GM20000 (cell line): ENCODE measurements around the gene PNCK.

ENCODE experiments used
- DNase-seq: peaks from one replicate; pipeline ENCODE4 v3.0.0; 2012; ENCODE audit warnings: low spot score
- TF ChIP-seq, protein P1 (sequence below): IDR thresholded peaks from 2 replicates; pipeline ENCODE4 v1.5.1; 2012; ENCODE audit warnings: mild to moderate bottlenecking, control low read depth; ENCODE audit errors: extremely low read depth, missing control alignments

The PNCK gene

DNA sequence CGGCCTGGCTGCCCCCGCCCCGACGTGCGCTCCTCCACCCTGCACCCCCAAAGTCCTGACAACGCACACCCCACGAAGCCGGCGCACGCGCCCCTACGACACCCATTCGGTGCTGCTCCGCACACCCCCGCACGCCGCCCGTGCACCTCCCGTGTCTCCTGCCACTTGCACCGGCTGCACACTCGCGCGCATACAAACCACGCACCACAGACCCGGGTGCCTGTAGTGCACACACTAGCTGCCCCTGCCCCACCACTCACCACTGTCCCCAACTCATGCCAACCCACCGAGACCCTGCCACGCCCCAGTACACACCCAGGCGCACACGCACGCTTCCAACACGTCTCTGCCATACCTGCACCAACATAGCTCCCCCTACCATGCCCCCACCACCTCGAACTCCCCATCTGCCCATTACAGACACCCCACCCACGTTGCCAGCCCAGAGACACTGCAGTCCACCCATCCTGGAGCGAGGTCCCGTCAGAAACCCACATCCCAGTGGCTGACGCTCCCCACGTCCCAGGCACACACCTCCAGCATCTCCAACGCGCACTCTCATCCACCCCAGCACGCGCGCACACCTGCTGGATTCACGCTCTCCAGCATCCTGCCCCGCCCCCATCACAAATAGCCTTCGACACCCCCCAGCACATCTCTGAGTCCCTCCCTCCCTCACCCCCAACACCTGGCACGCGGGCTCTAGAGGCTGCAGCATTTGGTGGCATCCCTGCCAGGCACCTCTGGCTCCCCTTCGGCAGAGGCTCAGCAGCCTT is 30.8 kb downstream of the PNCK start:
- DNase-seq: no peak
- TF ChIP-seq, protein P1, sequence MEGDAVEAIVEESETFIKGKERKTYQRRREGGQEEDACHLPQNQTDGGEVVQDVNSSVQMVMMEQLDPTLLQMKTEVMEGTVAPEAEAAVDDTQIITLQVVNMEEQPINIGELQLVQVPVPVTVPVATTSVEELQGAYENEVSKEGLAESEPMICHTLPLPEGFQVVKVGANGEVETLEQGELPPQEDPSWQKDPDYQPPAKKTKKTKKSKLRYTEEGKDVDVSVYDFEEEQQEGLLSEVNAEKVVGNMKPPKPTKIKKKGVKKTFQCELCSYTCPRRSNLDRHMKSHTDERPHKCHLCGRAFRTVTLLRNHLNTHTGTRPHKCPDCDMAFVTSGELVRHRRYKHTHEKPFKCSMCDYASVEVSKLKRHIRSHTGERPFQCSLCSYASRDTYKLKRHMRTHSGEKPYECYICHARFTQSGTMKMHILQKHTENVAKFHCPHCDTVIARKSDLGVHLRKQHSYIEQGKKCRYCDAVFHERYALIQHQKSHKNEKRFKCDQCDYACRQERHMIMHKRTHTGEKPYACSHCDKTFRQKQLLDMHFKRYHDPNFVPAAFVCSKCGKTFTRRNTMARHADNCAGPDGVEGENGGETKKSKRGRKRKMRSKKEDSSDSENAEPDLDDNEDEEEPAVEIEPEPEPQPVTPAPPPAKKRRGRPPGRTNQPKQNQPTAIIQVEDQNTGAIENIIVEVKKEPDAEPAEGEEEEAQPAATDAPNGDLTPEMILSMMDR: no peak

DNA sequence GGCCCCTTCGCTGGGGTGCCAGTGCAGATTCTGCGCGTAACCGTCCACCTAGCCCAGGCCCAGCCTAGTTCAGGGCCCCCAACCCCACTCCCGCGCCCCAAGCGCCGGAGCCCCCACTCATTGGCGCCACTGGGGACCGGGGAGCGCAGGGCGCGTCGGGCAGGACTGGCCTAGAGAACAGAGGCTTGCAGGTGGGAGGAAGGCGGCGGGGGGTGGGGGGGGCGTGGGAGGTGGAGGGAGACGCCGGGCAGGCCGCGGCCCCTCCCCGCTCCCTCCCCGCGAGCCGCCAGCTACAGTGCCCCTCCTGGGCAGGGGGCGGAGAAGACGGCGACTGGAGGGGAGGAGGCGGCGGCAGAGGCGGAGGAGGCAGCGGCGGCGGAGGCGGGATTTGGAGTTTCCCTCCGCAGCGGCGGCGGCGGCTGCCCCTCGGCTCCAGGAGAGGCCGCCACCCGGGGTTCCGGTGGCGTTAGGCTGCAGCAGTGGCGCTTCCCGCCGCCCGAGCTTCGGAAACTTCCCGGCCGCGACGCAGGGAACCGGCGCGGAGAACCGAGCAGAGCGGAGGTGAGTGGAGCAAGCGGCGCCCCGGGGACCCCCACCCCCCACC is 31.5 kb downstream of the PNCK start:
- TF ChIP-seq, protein P1: no peak
- DNase-seq: peak; percentile 51

DNA sequence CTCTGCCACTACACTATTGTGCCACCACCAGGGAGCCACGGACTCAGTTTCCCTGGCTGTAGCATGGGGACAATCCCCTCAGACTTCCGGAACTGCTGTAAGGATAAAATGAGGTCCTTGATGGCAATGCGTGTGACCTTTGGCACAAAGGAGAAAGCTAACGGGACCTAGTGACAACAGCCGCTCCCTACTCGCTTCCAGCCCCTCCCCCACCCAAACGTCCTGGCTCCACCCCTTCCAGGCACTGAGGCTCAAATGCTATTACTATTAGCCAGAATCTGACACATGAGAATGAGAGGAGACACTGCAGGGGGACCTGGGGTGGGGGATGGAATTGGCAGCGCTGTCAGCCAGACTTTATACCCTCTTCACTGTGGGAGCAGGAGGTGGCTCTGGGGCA is 32.0 kb downstream of the PNCK start:
- no peak for DNase-seq
- TF ChIP-seq, protein P1: no peak

DNA sequence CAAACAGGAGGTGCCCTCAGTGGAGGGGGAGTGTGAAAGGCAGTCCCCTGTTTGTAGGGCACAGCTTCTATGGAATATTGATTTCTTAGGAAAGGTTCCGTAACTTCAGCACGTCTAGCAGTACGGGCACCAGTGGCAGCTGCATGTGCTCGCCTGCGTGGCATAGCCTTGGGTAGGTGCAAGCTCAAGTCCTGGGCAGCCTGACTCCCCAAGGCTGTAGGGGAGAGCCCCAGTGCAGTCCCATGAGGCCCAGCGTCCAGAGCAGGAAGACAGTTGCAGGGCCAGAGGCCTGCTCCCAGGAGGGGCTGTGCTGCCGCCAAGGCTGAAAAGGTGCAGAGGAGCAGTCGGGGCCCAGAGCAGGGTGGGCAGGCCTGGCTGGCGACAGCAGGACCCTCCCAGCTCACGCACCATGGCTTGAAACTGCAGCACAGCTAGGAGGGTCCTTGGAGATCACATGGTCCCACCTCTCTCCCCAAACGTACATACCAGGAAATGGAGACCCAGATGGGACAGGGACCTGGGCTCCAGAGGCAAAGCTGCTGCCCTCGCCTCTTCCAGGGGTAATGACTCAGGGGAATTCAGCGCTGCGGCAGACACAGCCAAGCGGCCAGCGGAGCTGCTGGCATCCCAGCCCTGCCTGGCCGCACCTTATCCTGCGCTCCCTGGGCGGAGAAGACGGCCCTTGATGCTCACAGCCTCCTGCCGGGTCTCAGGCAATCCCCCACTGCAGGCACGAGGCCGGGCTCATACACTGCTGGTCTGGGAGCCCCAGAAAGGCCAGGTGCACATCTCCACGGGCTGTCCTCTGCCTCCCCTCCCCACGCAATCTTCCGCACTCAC is 32.7 kb downstream of the PNCK start:
- no peak for DNase-seq
- TF ChIP-seq, protein P1: no peak

DNA sequence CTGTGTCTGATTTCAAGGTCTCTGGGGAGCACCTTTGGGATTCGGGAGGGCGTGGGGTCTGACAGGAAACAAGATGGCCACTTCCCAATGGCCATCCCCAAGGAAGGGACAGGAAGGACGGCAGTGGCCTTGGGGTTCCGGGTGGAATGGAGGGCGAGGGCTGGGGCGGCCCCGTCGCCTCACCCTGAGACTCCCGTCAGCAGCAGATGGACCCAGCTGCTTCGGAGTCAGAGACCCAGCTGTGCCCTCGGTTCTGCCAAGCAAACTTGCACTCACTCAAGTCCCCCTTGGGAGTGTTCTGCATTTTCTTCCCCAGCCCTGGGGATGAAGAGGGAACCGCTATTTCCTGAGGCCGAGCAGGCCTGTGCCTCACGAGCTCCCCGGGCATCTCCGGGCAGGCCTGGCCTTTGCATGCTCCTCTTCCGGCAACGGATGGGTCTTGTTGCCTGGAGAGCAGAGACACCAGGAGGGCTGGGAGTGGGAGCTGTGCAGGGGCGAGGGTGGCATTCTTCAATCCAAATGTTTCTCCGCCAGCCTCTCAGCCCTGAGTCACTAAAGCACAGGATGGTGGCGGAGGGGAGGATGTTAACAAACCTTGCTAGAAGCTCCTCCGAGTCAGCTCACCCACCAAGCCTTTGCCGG is 33.4 kb downstream of the PNCK start:
- DNase-seq: no peak
- TF ChIP-seq, protein P1: no peak

DNA sequence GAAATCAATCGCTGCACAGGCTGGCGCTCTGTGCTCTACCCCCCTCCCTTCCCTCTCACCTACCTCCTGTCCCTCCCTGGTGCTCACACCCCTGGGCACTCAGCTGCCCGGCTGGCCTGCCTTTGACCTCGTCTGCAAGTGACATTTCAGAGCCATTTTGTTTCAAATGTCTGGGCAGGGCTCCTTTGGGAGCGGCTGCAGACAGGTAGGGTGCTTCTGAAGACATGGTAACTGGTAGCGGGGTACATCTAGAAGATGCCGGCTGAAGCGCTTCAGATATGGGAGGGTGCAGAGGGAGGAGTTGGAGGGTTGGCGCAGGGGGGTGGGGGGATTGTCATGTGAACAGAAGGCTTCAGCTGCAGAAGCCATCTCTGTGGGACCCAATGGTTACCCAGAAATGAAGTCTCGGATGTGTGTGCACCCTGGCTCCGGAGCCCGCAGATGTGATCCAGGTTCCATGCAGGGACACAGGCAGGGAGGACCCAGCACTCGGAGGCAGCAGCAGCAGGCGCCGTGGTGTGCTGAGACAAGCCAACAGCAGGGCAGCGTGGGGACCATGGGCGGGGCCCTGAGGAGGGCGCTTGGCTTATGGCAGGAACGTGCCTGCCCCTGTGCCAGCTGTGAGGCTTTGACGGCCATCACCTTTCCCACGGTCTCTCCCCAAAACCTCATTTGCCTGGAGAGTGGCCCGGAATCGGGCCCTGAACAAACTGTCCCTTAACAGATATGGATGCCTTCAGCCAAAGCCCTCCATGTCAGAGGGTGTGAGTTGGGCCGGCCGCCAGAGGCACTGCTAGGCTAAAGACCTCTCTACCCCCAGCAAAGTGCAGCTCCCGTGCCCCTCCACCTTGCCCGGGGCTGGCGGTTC is 34.2 kb downstream of the PNCK start:
- TF ChIP-seq, protein P1: no peak
- no peak for DNase-seq
